ENCODE data around the gene RNU1-1. TPM values are rescaled to one million over a fixed set of nuclear protein-coding genes. Genes with fewer than 3 reads are reported as not detected.
"Not testable (repeated sequence)": the region's sequence is repeated elsewhere in the genome, so short reads cannot be mapped to it uniquely, and the experiment has no call there.

RNU1-1 gene
- total RNA-seq, 4 donors from 2014 or later, result under 0.01 TPM; not detected in 1

- Histone ChIP-seq H3K27ac (no peak overlapping the region), H3K9me3 (no peaks in the 10 kb centered on the region), H3K27me3 (no peaks in the 10 kb centered on the region), H3K4me3 (no peak overlapping the region), H3K36me3 (no peaks in the 10 kb centered on the region), H3K4me1 (no peaks in the 10 kb centered on the region)
- DNase-seq, result no peak
- TF ChIP-seq EP300 (IDR thresholded peaks at IDR 0.05; ENCODE audit: low read depth) (no peak), POLR2AphosphoS5 (IDR thresholded peaks at IDR 0.05) (no peak), CTCF (IDR thresholded peaks at IDR 0.05) (no peak), POLR2A (IDR thresholded peaks at IDR 0.05) (no peak)
- in situ Hi-C loops (cut with MboI; ENCODE audit: low pct_ligation_motif_present in 1 of 4, low pct_unique_long_range_greater_than_20kb in 1 of 4, low sequenced_read_pairs in 3 of 4), result no loop called here
- 95% methylated on average over 8 of the region's 8 CpGs; no CpG with 5 or more reads in 1 of the 2 donors for WGBS, 2 donors (ENCODE audit: low coverage in 1 of 2)
- intact Hi-C loops (cut with DNase I; ENCODE audit: low total_unique reads), result no loop called here
These were observed 29.6 kb downstream of the RNU1-1 start for GRCh38 chr1:16484501-16484835.

- H3K27ac ChIP-seq; H3K4me1 ChIP-seq; H3K9me3 ChIP-seq; H3K4me3 ChIP-seq; DNase-seq; H3K27me3 ChIP-seq; H3K36me3 ChIP-seq; in situ Hi-C loops (cut with MboI; ENCODE audit: low pct_ligation_motif_present in 1 of 4, low pct_unique_long_range_greater_than_20kb in 1 of 4, low sequenced_read_pairs in 3 of 4); intact Hi-C loops (cut with DNase I; ENCODE audit: low total_unique reads): not testable (repeated sequence)
- WGBS, 2 donors (ENCODE audit: low coverage in 1 of 2), result 89% methylated on average over 41 of the region's 45 CpGs; no CpG with 5 or more reads in 1 of the 2 donors
These were observed 30.2 kb downstream of the RNU1-1 start for GRCh38 chr1:16483639-16484500.

GRCh38 chr1:16483146-16483545 is 30.9 kb downstream of the RNU1-1 start:
- H3K4me1 ChIP-seq; DNase-seq; H3K36me3 ChIP-seq; H3K9me3 ChIP-seq; H3K27ac ChIP-seq; in situ Hi-C loops (cut with MboI; ENCODE audit: low pct_ligation_motif_present in 1 of 4, low pct_unique_long_range_greater_than_20kb in 1 of 4, low sequenced_read_pairs in 3 of 4); H3K4me3 ChIP-seq; H3K27me3 ChIP-seq; intact Hi-C loops (cut with DNase I; ENCODE audit: low total_unique reads): not testable (repeated sequence)
- 97 to 100% methylated on average over 3 to 26 of the region's 26 CpGs for WGBS, 2 donors (ENCODE audit: low coverage in 1 of 2)

- H3K4me3 ChIP-seq, result no peak overlapping the region
- DNase-seq, result no peak
- no peaks in the 10 kb centered on the region for H3K27me3 ChIP-seq
- intact Hi-C loops (cut with DNase I; ENCODE audit: low total_unique reads) (no loop called here), in situ Hi-C loops (cut with MboI; ENCODE audit: low pct_ligation_motif_present in 1 of 4, low pct_unique_long_range_greater_than_20kb in 1 of 4, low sequenced_read_pairs in 3 of 4) (no loop called here)
- H3K36me3 ChIP-seq, result peaks cover 0 to 8% (median 0%) of the 10 kb centered on the region in 4 donors
- 95% methylated on average over 12 of the region's 12 CpGs; no CpG with 5 or more reads in 1 of the 2 donors for WGBS, 2 donors (ENCODE audit: low coverage in 1 of 2)
- no peak overlapping the region for H3K27ac ChIP-seq
- no peaks in the 10 kb centered on the region for H3K9me3 ChIP-seq
- no peaks in the 10 kb centered on the region for H3K4me1 ChIP-seq
- TF ChIP-seq POLR2A (IDR thresholded peaks at IDR 0.05) (no peak), CTCF (IDR thresholded peaks at IDR 0.05) (no peak), EP300 (IDR thresholded peaks at IDR 0.05; ENCODE audit: low read depth) (no peak), POLR2AphosphoS5 (IDR thresholded peaks at IDR 0.05) (no peak)
These were observed 36.0 kb downstream of the RNU1-1 start for GRCh38 chr1:16478091-16478490.

- H3K27ac ChIP-seq; H3K4me1 ChIP-seq; H3K9me3 ChIP-seq; in situ Hi-C loops (cut with MboI; ENCODE audit: low pct_ligation_motif_present in 1 of 4, low pct_unique_long_range_greater_than_20kb in 1 of 4, low sequenced_read_pairs in 3 of 4); intact Hi-C loops (cut with DNase I; ENCODE audit: low total_unique reads); H3K36me3 ChIP-seq; H3K4me3 ChIP-seq; H3K27me3 ChIP-seq; DNase-seq: not testable (repeated sequence)
- 92% methylated on average over 25 of the region's 29 CpGs; no CpG with 5 or more reads in 1 of the 2 donors for WGBS, 2 donors (ENCODE audit: low coverage in 1 of 2)
These were observed 38.0 kb downstream of the RNU1-1 start for GRCh38 chr1:16475771-16476770.

- H3K36me3 ChIP-seq, H3K4me1 ChIP-seq, DNase-seq: not testable (repeated sequence)
These were observed 39.2 kb downstream of the RNU1-1 start for GRCh38 chr1:16474891-16475290.

More at GRCh38 chr1:16474891-16475290, 39.2 kb downstream of the RNU1-1 start:
- H3K4me3 ChIP-seq; intact Hi-C loops (cut with DNase I; ENCODE audit: low total_unique reads); in situ Hi-C loops (cut with MboI; ENCODE audit: low pct_ligation_motif_present in 1 of 4, low pct_unique_long_range_greater_than_20kb in 1 of 4, low sequenced_read_pairs in 3 of 4); H3K27ac ChIP-seq; H3K9me3 ChIP-seq; H3K27me3 ChIP-seq: not testable (repeated sequence)
- WGBS, 2 donors (ENCODE audit: low coverage in 1 of 2), result 96 to 100% methylated on average over 1 to 2 of the region's 2 CpGs

Measured in transverse colon (tissue), 4 donors.